HG03342 (cell line): Measurements from ENCODE around the gene NREP.
A peak's percentile ranks its signal among the peaks of the same experiment; 100 is the strongest.

ENCODE experiments used
- ATAC-seq: cut with Tn5 transposase; IDR thresholded peaks from one replicate; pipeline ENCODE4 v1.9.1; 2021; ENCODE audit warnings: mild to moderate bottlenecking, moderate library complexity; ENCODE audit not compliant: unreplicated experiment

NREP gene

DNA sequence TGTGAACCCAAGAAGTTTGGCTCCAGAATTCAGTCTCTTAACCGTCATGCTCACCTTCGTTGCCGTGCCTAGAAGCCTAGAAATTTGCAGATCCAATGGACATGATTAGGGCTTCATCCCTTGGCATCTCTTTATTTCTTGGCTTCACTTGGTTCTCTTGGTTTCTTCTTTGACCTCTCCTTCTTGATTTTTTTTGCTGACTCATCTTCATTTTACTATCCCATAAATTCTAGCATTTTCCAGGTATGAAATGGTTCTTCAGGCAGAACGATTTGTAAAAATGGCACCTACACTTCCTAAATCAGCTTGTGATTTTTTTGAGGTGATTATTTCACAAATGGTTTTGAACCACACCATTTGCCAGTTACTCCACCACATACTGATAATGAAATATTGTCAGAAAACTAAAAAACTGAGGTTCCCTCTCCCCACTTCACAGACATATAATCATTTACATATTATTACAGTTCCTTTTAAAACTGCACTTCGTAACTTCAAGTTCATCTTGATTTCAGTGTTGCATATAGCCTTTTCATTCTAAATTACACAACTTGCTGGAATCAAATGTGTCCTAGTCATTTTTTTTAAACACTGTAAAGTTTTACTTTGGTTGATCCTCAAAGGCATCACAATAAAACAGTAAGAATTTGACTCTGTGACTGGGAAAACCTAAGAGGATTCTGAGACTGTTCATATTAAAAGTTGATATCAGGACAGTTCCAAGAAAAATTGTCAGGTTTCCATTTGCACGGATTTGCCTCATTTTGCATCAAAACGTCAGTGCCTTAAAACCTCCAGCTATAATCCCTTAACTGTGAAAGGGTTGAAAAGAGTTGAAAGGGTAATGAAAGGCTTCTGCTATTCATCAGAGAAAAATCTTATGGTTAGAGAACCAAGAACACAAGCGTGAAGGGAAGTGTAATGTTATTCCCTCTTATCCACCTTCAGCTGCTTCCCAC lies 8.9 kb upstream of the NREP start:
- no peak for ATAC-seq

DNA sequence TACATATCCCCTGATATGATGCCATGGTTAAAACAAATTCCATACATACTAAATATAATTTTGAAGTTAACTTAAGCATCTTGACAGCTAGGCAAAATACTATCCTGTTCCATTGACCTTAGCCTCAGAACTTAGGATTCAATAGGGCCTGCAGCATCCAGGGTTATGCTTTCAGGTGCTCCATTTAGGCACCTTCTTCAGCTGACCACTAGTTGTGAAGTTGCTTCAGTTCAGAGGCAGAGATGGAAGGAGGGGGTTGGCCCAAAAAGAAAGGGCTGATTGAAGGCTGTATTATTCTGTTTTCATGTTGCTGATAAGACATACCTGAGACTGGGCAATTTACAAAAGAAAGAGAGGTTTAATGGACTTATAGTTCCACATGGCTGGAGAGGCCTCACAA lies 7.0 kb upstream of the NREP start:
- no peak for ATAC-seq

GRCh38 chr5:111762895-111763294 lies 5.9 kb upstream of the NREP start:
- no peak for ATAC-seq

DNA sequence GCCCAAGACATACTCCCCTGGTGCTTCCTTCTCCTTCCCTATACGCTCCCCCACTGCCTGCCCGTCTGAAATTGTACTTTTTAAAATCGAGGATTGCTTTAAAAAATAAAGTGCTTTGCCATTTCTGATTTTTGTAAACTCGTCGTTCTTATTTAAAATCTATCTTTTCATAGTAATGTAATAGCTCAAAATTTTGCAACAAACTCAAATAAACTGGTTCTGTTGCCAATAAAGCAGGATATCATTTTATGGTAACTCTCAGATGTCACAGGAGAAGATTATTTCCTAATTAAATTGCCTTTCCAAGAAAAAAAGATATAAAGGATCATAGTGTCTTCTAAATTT lies 1.3 kb upstream of the NREP start:
- no peak for ATAC-seq

DNA sequence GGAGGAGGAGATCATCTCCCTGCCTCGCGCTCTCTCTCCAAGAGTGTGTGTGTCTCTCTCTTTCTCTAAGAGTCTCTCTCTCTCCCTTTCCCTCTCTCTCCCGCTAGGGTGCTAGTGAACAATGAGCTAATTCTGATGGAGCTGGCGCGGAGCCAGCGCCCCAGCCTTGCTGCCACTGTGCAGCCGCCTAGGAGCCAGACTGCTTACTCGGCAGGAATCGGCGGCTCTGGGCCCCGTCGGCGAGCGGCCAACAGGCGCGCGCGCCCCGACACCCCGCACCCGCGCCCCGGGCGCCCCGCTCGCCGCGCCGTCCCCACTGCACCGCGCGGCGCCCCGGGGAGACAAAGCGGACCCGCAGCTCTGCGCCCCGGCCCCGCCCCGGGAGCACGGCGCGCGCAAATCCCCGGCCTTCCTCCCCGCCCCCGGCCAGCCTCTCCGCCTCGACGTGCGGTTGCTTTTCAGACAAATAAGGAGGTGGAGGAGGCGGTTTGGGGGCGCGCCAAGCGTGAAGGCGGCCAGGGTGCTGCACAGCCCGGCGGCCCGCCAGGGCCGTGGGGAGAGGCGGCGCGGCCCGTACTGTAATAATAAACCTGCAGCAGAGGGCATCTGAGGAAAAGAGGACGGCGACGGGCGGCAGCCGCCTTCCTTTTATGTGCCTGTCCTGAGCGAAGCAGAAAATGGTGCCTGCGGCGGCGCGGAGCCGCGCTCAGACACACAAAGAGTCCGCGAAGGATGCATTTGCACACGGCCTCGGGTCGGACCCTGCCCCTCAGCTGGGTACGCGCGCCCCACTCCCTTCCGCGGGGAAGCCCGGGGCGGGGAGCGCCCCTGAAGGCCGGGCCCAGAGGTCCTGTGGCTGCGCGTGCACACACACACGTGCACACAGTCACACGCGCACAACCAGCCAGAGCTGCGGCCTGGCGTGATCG lies 625 bp upstream of the NREP start:
- ATAC-seq, result peak; percentile 76

GRCh38 chr5:111755942-111756381 lies 1.0 kb downstream of the NREP start:
- no peak for ATAC-seq

GRCh38 chr5:111755345-111755941 lies 1.6 kb downstream of the NREP start:
- ATAC-seq, result no peak

GRCh38 chr5:111753884-111754589 lies 3.0 kb downstream of the NREP start:
- ATAC-seq, result no peak

DNA sequence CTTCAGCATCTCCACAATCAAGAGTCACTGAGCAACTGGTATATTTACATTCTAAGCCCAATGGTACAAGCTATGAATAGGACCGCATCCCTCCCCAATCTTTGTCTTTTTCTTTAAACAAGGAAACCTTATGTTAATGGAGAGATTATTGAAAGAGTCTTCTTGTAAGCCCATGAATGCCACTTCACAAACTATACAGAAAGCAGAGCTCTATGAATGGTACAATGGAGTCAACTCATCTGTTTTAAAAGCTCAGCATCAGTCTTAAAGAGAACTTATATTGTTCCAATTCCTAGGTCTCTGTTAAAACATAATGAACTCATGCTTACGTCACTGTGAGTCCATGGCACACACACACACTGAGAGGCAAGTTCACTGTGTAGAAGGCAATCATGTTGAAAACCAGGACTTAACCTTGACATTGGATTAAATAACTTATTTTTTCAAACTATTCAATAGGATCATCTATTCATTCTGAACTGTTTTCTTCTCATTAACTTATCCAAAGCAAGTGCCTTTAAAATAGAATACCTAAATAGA lies 4.5 kb downstream of the NREP start:
- no peak for ATAC-seq

DNA sequence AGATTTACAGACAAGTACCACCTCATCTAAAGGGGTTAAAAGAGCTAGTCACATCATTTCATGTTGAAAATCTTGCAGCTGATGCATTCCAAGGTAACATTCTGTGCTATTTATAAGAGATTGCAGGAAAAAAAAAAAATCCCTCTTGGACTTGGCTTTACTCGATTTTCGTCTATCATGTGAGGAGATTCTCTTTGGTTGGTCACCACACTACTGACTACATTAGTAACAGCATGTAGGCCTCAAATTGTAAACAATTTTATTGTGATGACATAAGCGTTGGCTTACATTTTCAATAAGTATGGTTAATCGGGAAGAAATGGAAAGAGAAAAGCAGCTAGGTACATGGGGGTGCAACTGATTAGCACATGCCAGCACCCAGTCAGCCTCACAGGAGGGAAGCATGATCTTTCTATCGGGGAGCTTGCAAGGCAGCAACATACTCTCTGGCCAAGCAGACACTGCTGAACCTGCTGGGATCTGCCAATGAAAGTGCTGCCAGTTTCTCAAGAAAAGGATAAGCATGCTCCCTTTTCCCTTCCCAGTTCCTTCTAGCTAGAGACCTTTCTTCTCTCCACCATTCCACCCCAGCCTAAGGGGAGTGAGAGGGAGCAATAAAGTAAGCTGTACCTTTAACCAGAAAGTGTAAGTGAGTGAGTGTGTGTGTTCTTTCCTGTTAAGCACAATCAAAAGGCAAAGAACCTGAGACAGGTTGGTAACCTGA lies 7.5 kb downstream of the NREP start:
- ATAC-seq, result no peak

GRCh38 chr5:111748304-111748763 lies 8.7 kb downstream of the NREP start:
- no peak for ATAC-seq

DNA sequence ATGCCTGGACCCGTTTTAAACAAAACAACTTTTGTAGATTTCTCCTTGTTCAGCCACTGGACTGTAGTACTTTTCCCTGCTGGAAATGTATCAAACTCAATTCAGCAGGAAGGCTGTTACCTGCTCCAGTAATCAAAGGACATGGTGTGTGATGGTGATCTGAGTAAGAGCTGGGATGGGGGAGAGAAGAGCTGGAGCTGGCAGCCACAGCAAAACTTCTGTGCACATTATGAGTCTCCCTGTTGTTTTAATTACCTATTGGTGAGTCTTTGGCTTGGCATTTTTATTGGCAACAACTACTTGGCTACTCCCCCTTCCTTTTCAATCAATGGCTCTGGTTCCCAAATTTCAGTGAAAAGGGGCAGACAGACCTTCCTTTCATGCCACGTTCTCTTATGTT lies 9.7 kb downstream of the NREP start:
- no peak for ATAC-seq

DNA sequence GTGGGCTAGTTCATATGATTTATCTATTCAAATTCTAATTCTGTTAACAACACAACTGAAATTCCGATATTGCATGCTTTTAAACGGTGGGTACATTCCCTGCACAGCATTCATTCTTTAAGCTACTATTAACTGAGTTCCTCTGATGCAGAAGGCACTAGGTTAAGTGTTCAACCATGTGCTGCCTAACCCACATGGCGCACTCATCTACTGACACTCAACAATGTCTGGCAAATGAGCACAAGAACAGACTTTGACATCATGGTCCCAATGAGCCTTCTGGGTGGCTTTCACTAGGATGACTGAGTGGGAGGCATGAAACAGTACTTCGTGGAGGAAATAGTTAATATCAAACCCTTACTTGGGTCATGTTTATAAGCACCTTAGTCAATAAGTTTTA lies 10.2 kb downstream of the NREP start:
- no peak for ATAC-seq

- ATAC-seq, result no peak
Measured at GRCh38 chr5:111745075-111745739, 11.8 kb downstream of the NREP start.

DNA sequence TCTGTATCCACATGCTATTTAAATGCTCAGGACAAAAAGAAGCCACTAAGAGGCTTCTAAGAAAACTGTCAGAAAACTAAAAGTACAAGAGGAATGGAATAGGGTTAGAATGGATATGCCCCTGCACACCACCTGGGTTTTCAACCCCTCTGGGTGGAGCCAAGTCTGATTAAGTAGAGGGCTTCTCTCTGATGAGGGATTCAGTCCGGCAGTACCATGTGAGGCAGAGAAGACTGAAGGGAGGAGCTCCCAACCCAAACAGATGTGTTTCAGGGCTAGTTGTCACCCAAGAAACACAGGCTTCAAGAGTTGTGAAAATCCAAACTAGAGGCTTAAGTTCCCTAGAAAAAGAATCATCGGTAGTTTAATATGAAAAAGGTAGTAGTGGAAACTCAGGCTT lies 12.5 kb downstream of the NREP start:
- ATAC-seq, result no peak

DNA sequence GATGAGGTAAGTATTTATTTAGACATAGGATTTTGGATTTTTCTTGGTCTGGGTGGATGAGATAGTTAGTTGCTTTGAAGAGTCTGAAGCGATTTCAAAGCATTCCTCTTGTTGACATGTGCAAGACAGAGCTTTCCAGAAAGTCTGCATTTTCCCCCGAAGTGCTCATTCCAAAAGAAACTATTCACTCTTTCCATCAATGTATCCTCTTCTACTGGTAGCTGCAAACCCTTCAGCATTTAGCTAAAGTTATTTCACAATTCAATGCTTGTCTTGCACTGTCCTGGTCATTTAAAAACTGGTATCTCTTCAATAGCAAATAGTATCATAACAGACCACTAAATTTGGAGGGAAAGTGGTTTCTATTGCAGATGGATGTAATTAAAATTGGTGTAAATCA lies 13.0 kb downstream of the NREP start:
- no peak for ATAC-seq

GRCh38 chr5:111743512-111743911 lies 13.5 kb downstream of the NREP start:
- no peak for ATAC-seq

- ATAC-seq, result no peak
Measured at GRCh38 chr5:111742177-111742994, 14.6 kb downstream of the NREP start.
